ENCODE measurements around the gene EXOC2.

Gene EXOC2

GRCh38 chr6:492816-493414, 200.0 kb downstream of the EXOC2 start:
- FAIRE-seq: no peak

GRCh38 chr6:492178-492577, 200.8 kb downstream of the EXOC2 start:
- FAIRE-seq: no peak

DNA sequence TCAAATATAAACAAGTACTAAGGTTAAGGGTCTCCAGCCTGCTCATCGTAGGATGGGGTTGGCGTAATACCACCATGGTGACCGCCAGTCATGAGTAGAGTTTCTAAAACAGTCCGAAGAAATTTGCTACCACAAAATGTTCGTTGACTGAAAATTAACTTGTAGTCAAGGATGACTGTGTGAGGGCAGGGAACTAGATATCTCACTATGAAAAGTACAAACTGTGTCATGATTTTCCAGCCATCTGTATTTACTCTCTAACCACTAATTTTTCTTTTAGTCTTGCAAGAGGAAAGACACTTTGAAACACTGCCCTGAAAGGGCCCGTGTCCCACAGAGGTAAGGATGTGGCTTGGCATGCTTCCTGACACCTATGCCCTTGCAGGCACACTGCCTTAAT, 201.7 kb downstream of the EXOC2 start:
- no peak for FAIRE-seq

- FAIRE-seq: no peak
Measured at GRCh38 chr6:490251-491037, 202.5 kb downstream of the EXOC2 start.

DNA sequence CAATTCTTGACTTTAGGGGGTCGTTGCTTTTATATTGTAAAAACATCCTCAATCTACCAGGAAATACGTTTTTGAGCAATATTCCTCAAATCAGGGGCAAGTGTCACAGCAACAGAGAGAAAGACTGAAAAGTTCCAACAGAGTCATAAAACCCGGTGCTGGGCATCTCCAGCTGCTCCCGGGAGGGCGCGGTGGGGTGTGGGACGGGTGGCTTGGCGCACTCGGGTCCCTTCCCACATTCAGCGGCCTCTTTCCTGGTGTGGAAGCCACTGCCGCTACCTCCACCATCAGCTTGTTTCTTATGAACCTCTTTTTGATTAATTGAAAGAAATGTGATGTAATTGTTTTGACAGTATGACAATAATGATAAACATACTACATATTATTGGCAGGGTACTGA, 203.2 kb downstream of the EXOC2 start:
- no peak for FAIRE-seq

DNA sequence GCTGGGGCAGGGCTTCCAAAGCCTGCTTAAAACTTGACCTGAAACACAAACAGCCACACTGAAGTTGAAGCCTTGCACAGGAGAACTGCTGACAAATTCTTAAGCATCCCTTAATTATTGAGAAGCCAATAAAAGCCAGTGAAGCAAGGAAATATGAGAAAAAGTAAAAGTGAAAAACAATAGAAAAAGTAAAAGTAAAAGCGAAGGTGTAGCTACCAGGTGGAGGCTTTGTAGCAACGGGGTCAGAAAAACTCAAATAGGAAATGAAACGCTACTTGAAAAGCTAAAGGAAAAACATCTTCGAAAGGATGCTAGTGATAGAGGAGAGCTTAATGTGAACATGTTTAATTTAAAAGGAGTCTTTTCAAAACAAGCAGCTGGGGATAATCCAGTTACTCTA, 203.9 kb downstream of the EXOC2 start:
- FAIRE-seq: no peak

- no peak for FAIRE-seq
Measured at GRCh38 chr6:487956-488355, 205.0 kb downstream of the EXOC2 start.

DNA sequence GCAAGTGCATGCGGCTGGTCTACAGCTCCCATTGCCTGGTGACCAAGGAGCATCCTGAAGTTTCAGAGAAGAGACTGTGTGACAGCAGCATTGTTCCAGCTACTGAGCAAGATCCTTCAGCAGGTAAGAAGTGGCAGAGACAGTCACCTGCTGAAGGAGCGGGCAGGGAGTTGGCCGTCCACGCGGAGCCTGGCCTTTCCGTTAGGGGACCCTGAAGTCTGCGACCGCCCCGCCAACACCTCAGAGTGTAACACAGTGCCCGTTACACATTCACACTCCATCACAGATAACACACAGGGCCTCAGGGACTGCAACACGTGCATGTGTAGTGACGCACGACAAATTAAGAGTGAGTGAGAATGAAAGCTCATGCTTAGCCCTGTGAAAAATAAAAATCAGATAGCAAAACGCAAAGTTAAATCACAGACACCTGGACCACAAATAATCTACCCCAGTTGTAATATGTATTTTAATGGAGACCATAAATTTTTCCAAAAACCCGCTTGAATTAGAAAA, 207.2 kb downstream of the EXOC2 start:
- FAIRE-seq: no peak

DNA sequence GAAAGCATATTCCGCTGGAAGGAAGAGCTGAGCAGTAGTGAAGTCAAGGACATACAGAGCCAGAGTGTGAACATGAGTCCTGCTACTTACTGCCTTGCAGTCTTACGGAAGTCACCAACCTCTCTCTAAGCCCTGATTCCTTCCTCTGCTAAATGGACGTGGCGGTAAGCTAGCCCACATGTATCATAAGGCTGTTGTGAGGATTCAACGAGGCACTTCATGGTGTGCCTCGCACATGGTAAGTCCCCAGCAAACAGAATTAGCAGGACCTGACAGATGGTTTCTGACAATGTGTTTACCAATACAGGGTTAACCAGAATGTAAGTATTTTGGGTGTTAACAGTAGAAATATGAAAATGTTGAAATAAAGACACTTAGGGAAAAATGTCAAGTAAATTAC, 208.2 kb downstream of the EXOC2 start:
- FAIRE-seq: no peak

DNA sequence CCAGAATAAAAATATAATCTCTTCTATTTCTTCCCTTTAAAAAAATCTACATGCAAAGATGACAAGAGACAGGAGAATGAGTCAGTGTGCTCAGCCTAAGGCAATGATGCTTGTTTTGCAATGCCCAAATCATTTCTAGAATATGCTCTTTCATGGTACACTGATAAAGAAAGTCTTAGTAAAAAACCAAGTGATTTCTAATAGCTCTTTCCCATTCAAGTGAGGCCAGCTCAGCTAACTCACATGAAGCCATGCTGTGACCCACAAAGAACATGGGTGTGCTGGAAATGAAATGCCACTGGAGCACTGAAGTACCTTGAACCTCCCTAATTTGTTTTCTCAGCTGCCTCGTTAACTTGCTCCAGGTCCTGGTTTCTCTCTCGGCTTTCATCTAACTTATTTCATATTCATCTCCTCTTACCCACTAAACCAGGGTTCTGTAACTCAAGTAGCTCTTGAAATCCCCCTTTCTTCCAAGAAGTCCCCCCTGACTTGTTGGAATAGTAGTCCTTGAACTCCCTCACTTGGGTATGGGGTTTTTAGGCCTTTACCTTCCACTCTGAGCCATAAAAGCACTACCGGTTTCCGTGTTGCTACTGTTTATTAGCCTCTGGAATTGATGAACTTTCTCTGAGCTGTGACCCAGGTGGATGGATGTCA, 208.7 kb downstream of the EXOC2 start:
- no peak for FAIRE-seq

- FAIRE-seq: no peak
Measured at GRCh38 chr6:475314-475713, 217.6 kb downstream of the EXOC2 start.

- no peak for FAIRE-seq
Measured at GRCh38 chr6:474453-475185, 218.3 kb downstream of the EXOC2 start.

DNA sequence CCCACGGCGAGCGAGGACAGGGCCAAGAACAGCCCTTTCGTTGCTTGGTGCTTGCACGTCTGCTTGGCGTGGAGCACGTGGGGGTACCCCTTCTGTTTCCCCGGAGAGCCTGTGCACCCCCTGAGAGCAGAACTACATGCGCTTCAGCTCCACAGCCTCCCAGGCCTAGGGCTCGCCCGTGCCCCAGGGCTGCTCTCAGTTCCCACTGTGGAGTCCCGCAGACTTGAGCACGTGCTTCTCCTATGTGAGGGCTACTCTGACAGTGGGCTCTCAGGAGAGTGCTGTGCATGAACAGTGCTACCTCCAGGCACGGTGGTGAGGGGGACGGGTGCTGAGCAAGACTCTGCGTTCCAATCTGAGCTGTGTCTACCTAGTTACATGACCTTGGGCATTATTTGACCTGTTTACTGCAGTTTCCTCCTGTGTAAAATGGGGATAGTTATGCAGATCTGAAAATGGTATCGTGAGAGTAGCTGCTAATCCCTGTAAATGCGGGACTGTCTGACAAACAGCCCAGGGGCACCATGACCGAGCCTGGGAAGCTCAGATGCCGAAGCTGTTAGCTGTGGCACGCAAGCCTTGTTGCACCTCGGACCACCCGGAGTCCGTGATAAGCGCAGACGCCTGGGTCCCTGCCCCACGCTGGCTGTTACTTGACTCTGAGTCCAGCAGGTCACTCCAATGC, 219.0 kb downstream of the EXOC2 start:
- no peak for FAIRE-seq

DNA sequence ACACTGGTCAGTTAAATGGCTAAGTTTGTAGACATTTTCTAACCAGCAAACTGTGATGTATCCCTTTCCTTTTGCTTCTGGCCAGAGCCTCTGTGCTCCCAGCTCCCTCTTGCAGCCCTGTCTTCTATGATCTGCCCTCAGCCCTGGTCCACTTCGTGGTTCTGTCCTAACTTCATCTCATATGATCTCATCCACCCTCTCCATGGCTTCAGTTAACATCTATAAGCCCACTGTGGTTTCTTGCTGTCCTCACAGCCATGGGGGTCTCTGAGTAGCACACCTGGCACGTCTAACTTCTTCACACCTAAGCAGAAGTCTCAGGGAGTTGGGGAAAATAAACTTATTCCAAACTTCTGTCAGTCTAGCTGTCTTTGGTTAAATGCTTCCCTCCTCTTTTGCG, 219.6 kb downstream of the EXOC2 start:
- FAIRE-seq: no peak

DNA sequence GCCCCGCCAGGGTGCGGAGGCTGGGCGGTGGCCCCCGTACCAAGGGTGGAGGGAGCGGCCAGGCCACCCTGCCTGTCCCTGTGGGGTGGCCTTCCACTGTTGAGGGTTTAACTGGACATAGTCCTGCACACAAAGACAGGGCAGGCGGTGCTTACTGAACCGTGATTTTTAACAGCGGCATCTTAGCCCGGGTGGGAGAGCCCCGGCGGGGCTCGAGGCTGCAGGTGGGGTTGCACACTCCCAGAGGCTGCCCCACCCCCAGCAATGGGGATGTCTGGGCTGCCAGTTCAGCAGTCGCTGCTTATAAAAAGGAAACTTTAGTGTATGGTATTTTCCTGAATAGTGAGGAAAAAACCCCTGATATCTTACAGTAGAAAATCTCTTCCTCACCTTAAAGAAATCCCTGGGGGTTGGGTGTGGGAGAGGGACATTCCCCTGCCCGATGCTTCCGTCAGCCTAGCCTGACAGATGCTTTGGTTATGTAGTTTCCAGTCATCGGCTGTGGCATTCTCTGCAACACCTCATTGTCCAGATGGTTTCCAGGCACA, 222.0 kb downstream of the EXOC2 start:
- FAIRE-seq: no peak

- FAIRE-seq: no peak
Measured at GRCh38 chr6:470051-470900, 222.7 kb downstream of the EXOC2 start.

- FAIRE-seq: no peak
Measured at GRCh38 chr6:467671-468082, 225.3 kb downstream of the EXOC2 start.

DNA sequence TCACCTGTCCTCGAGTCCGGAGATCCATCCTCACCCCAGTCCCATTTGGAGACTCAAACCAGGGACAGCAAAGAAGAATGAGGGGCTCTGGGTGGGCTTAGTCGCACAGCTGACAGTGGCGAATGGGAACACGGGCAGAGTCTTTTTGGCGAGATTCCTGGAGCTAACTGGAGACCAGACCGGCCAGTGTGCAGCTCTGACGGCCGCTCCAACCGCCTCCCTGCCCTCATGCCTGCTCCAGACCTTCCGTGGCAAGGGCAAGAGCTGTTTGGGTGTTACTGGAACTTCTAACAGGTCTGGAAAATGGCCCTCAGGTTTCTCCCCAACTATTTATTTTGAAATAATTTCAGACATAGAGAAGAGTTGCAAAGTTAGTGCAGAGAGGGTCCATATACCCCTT, 225.8 kb downstream of the EXOC2 start:
- FAIRE-seq: no peak

GRCh38 chr6:466564-466963, 226.4 kb downstream of the EXOC2 start:
- FAIRE-seq: no peak

DNA sequence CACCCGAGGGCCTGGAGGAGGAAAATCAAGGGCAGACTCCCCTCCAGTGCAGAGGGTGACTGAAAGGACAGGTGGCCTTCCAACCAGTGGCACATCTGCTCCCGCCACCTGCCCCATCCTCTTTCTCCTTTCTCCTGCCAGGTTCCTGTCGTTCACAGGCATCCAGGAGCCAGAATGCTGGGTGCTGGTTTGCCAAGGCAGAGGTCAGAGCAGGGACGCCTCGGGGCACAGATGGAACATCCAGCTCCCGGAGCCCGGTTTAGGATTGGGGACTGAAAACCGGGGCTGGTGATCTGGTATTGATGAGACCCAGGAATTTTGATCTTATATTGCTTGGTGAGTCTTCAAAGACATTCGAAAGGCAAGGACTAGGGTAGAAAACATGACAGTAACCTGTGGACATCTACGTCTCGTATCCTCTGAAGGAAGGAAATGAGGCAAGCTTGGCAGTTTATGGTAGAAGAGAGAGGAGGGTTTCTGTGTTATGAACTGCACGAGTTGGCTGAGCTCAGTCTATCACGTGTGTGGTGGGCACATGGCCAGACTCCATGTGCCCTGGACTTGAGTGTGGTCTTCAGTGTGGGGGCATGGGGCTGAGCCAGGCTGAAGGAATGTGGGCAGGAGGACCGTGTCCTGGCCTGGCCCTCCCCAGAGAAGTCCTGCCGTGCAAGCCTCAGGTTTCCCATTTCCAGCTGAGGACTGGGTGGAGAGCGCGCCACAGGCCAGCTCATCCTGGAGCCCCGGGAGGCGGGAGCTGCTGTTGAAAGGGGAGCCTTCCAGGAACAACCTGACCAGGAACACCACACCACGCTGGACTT, 227.2 kb downstream of the EXOC2 start:
- no peak for FAIRE-seq

DNA sequence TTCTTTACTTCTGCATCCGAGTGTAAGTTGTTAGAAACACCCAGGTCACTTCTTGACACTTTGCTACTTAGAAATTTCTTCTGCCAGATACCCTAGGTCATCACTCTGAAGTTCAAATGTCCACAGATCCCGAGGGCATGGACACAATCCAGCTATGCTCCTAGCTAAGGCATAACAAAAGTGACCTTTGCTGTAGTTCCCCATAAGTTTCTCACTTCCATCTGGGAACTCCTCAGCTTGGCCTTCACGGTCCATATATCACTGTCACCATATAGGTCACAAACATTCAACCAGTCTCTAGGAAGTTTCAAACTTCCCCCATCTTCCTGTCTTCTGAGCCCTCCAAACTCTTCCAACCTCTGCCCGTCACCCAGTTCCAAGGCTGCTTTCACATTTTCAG, 236.1 kb downstream of the EXOC2 start:
- FAIRE-seq: no peak
